H1 (cell line): ENCODE measurements around the gene SLC25A24. TPM values are rescaled to one million over a fixed set of nuclear protein-coding genes. Genes with fewer than 3 reads are reported as not detected.

Source experiments
- CTCF ChIA-PET: fragments of 300-600 bp; sonication (Branson Sonifier 250); formaldehyde crosslinking; loops from one replicate; lab custom pipeline; 2021; ENCODE audit not compliant: partially characterized antibody; lab: Charles Lee
- POLR2A ChIA-PET: fragments of 300-600 bp; sonication (Branson Sonifier 250); formaldehyde crosslinking; loops from one replicate; lab custom pipeline; 2021; ENCODE audit warnings: inconsistent platforms; ENCODE audit not compliant: partially characterized antibody; lab: Charles Lee
- DNase-seq, 2 experiments: peaks; one replicate each; pipeline versions ENCODE4 v3.0.0 to v3.0.0-alpha.2; 2010 to 2022; ENCODE audit warnings: low spot score in 2 of 2, low read depth in 1 of 2, mixed read lengths in 1 of 2
- FAIRE-seq: peaks from 2 replicates; lab custom pipeline; 2011; peaks lifted over from hg19 to GRCh38; lab: Jason Lieb, UNC
- H2AFZ ChIP-seq: 2 replicates; pipeline ENCODE4 v1.8.1; 2012; ENCODE audit warnings: low read length, inconsistent platforms
- H2AK5ac ChIP-seq: 2 replicates; pipeline ENCODE4 v1.6.1; 2013; ENCODE audit warnings: low read depth, low read length
- H2BK120ac ChIP-seq: replicated peaks from 2 replicates; pipeline ENCODE3; 2013; ENCODE audit warnings: low read depth, low read length, inconsistent platforms
- H2BK12ac ChIP-seq: 2 replicates; pipeline ENCODE4 v1.6.1; 2013; ENCODE audit warnings: low read depth, low read length
- H2BK15ac ChIP-seq: 2 replicates; pipeline ENCODE4 v1.6.1; 2013; ENCODE audit warnings: low read length
- H2BK20ac ChIP-seq: 2 replicates; pipeline ENCODE4 v1.6.1; 2013; ENCODE audit warnings: low read length
- H2BK5ac ChIP-seq: 2 replicates; pipeline ENCODE4 v1.6.1; 2013; ENCODE audit warnings: low read depth, low read length
- H3K14ac ChIP-seq: 2 replicates; pipeline ENCODE4 v1.6.1; 2013; ENCODE audit warnings: inconsistent platforms; ENCODE audit not compliant: insufficient read length
- H3K18ac ChIP-seq: 2 replicates; pipeline ENCODE4 v1.6.1; 2013; ENCODE audit warnings: low read length; ENCODE audit errors: extremely low read depth
- H3K23ac ChIP-seq: 2 replicates; pipeline ENCODE4 v1.6.1; 2013; ENCODE audit warnings: inconsistent platforms; ENCODE audit not compliant: insufficient read length
- H3K23me2 ChIP-seq: 2 replicates; pipeline ENCODE4 v1.6.1; 2013; ENCODE audit warnings: low read depth, low read length
- H3K27ac ChIP-seq: 2 replicates; pipeline ENCODE4 v1.6.1; 2011; ENCODE audit warnings: low read depth, low read length, inconsistent platforms
- H3K27me3 ChIP-seq, 4 experiments: replicated peaks in 1 of 4; 1 replicate in 1 of 4; 2 replicates in 3 of 4; pipeline versions ENCODE4 v1.6.1 to v1.8.1; 2011 to 2013; ENCODE audit warnings: low read length in 3 of 4, mild to moderate bottlenecking in 3 of 4, inconsistent platforms in 2 of 4, mixed read lengths in 2 of 4, moderate library complexity in 1 of 4; ENCODE audit not compliant: control insufficient read depth in 3 of 4, insufficient read depth in 3 of 4; ENCODE audit errors: extremely low read depth in 1 of 4
- H3K36me3 ChIP-seq, 4 experiments: 2 replicates each; pipeline versions ENCODE4 v1.6.1 to v1.8.1; 2011 to 2013; ENCODE audit warnings: mild to moderate bottlenecking in 4 of 4, low read length in 3 of 4, moderate library complexity in 2 of 4, control low read depth in 1 of 4, inconsistent platforms in 1 of 4; ENCODE audit not compliant: insufficient read depth in 4 of 4, control insufficient read depth in 2 of 4
- H3K4ac ChIP-seq: replicated peaks from 2 replicates; pipeline ENCODE3; 2013; ENCODE audit warnings: low read length, low read depth, mixed read lengths, inconsistent platforms; ENCODE audit not compliant: insufficient read length
- H3K4me1 ChIP-seq, 4 experiments: replicated peaks in 1 of 4; 1 replicate in 1 of 4; 2 replicates in 3 of 4; pipeline versions ENCODE4 v1.6.1 to v1.8.1; 2011 to 2013; ENCODE audit warnings: low read length in 3 of 4, inconsistent platforms in 2 of 4, mixed read lengths in 1 of 4; ENCODE audit not compliant: insufficient read depth in 4 of 4, control insufficient read depth in 3 of 4
- H3K4me2 ChIP-seq, 2 experiments: 2 replicates each; pipeline versions ENCODE4 v1.6.1 to v1.8.1; 2011 to 2013; ENCODE audit warnings: low read depth in 2 of 2, low read length in 2 of 2, control low read depth in 1 of 2, inconsistent platforms in 1 of 2, mild to moderate bottlenecking in 1 of 2; ENCODE audit not compliant: insufficient read depth in 1 of 2
- H3K4me3 ChIP-seq, 4 experiments: fragments of 200-600, 300-600 bp in 1 of 4; sonication (generic), shearing (Covaris generic), sonication (Bioruptor Twin) in 1 of 4; 2 replicates each; pipeline versions ENCODE4 v1.5.1 to v1.8.1; 2011 to 2016; ENCODE audit warnings: low read length in 4 of 4, low read depth in 3 of 4, control low read depth in 2 of 4, inconsistent platforms in 2 of 4, mild to moderate bottlenecking in 2 of 4, mixed read lengths in 1 of 4, moderate library complexity in 1 of 4; ENCODE audit not compliant: insufficient read depth in 2 of 4; ENCODE audit errors: extremely low read depth in 1 of 4
- H3K56ac ChIP-seq: replicated peaks from 2 replicates; pipeline ENCODE3; 2013; ENCODE audit warnings: low read depth, mild to moderate bottlenecking, mixed read lengths, low read length, inconsistent platforms; ENCODE audit not compliant: insufficient read length
- H3K79me1 ChIP-seq: 2 replicates; pipeline ENCODE4 v1.6.1; 2013; ENCODE audit warnings: low read depth, low read length, control low read depth
- H3K79me2 ChIP-seq, 2 experiments: 2 replicates each; pipeline versions ENCODE4 v1.6.1 to v1.8.1; 2012 to 2013; ENCODE audit warnings: low read length in 2 of 2, mild to moderate bottlenecking in 2 of 2, inconsistent platforms in 1 of 2; ENCODE audit not compliant: insufficient read depth in 2 of 2, control insufficient read depth in 1 of 2
- H3K9ac ChIP-seq, 4 experiments: replicated peaks in 1 of 4; 1 replicate in 1 of 4; 2 replicates in 3 of 4; pipeline versions ENCODE4 v1.6.1 to v1.8.1; 2011 to 2013; ENCODE audit warnings: low read depth in 3 of 4, low read length in 3 of 4, control low read depth in 2 of 4, mild to moderate bottlenecking in 2 of 4, moderate library complexity in 2 of 4, inconsistent platforms in 1 of 4; ENCODE audit errors: extremely low read depth in 1 of 4
- H3K9me3 ChIP-seq, 2 experiments: 2 replicates each; pipeline versions ENCODE4 v1.6.1 to v1.8.1; 2012 to 2013; ENCODE audit warnings: mild to moderate bottlenecking in 2 of 2, moderate library complexity in 2 of 2, control low read depth in 1 of 2, inconsistent platforms in 1 of 2, low read depth in 1 of 2, low read length in 1 of 2, mixed read lengths in 1 of 2; ENCODE audit not compliant: insufficient read depth in 2 of 2
- H4K20me1 ChIP-seq, 2 experiments: replicated peaks in 1 of 2; 2 replicates each; pipeline versions ENCODE3 to v1.8.1; 2011 to 2013; ENCODE audit warnings: inconsistent platforms in 2 of 2, low read length in 2 of 2, mild to moderate bottlenecking in 1 of 2; ENCODE audit not compliant: insufficient read depth in 2 of 2, control insufficient read depth in 1 of 2
- H4K5ac ChIP-seq: 2 replicates; pipeline ENCODE4 v1.6.1; 2013; ENCODE audit warnings: low read length, low read depth, mixed read lengths, inconsistent platforms; ENCODE audit not compliant: insufficient read length
- H4K8ac ChIP-seq: 2 replicates; pipeline ENCODE4 v1.8.0; 2013; ENCODE audit warnings: mild to moderate bottlenecking, moderate library complexity, low read length, inconsistent platforms; ENCODE audit not compliant: insufficient read depth; ENCODE audit errors: extremely low read depth
- H4K91ac ChIP-seq: replicated peaks from 2 replicates; pipeline ENCODE3; 2013; ENCODE audit warnings: low read length, mixed read lengths, inconsistent platforms; ENCODE audit not compliant: insufficient read length
- CEBPB ChIP-seq: IDR thresholded peaks from 2 replicates; pipeline ENCODE4 v1.6.1; 2012; ENCODE audit warnings: low read depth, low read length
- HDAC2 ChIP-seq, 2 experiments: fragments of 300-600 bp in 1 of 2; sonication (generic) in 1 of 2; IDR thresholded peaks; 2 replicates each; pipeline ENCODE4 v1.6.1; 2011 to 2012; ENCODE audit warnings: low read depth in 2 of 2, low read length in 2 of 2, mild to moderate bottlenecking in 2 of 2, moderate library complexity in 2 of 2, borderline replicate concordance in 1 of 2, inconsistent platforms in 1 of 2
- POU5F1 ChIP-seq: IDR thresholded peaks from 2 replicates; pipeline ENCODE4 v1.6.1; 2011; ENCODE audit warnings: low read depth, mild to moderate bottlenecking, low read length, moderate library complexity
- RAD21 ChIP-seq, 2 experiments: IDR thresholded peaks in 1 of 2; conservative IDR thresholded peaks in 1 of 2; 2 replicates each; pipeline ENCODE4 v1.6.1; 2011; ENCODE audit warnings: low read depth in 2 of 2, low read length in 2 of 2, improper control_type of control experiment in 1 of 2, inconsistent platforms in 1 of 2, mild to moderate bottlenecking in 1 of 2, moderate library complexity in 1 of 2
- RXRA ChIP-seq: IDR thresholded peaks from 2 replicates; pipeline ENCODE4 v1.6.1; 2011; ENCODE audit warnings: low read depth, mild to moderate bottlenecking, low read length, moderate library complexity; ENCODE audit not compliant: insufficient read depth
- USF2 ChIP-seq: IDR thresholded peaks from 2 replicates; pipeline ENCODE4 v1.6.1; 2011; ENCODE audit warnings: low read length, improper control_type of control experiment
- WGBS, 2 experiments: shearing (Covaris generic) in 1 of 2; methylation state at CpG; one replicate each; pipeline versions ENCODE4 v1.1.6 to v1.1.7; 2013 to 2015; ENCODE audit warnings: low lambda C conversion rate in 2 of 2, mixed read lengths in 2 of 2, inconsistent platforms in 1 of 2, low coverage in 1 of 2, missing lambda C conversion rate in 1 of 2; ENCODE audit not compliant: insufficient replicate concordance in 2 of 2, insufficient coverage in 1 of 2, insufficient read length in 1 of 2; ENCODE audit errors: extremely low coverage in 1 of 2, missing lambda C conversion rate in 1 of 2; 5-methylcytosine and 5-hydroxymethylcytosine counted together
- polyA plus RNA-seq, 7 experiments: library from polyadenylated mRNA; depleted of rRNA in 3 of 7; stranded (reverse) in 5 of 7; unstranded in 2 of 7; fragments of >200 nt in 5 of 7; fragments of 200-250 nt in 2 of 7; gene quantifications; 1 replicate in 5 of 7; 2 replicates in 1 of 7; 4 replicates in 1 of 7; pipeline versions ENCODE4 v1.2.1 to v1.2.3, GENCODE V29; 2011 to 2013; ENCODE audit warnings: missing spikeins in 2 of 7, mixed read lengths in 2 of 7
- total RNA-seq: library from RNA; stranded (reverse); fragmentation: NEBNext Ultra II Directional; extraction: Animal tissue kit (Norgen Biotek cat#: 25700); gene quantifications from 2 replicates; pipeline ENCODE4 v1.2.1, GENCODE V29; 2021

Gene SLC25A24
- total and polyA plus RNA-seq, 2 of the 8 experiments (the other 6 are each of a cell fraction or from before 2014, with no cell fraction given), result 13.6 to 40.6 TPM

- Histone ChIP-seq H3K36me3 (no peaks in the 10 kb centered on the region), H2AFZ (no peak overlapping the region), H3K14ac (no peak overlapping the region), H2BK120ac (no peak overlapping the region), H3K9me3 (no peaks in the 10 kb centered on the region), H3K4me3 (no peak overlapping the region), H4K5ac (no peak overlapping the region), H2BK12ac (no peak overlapping the region)
- TF ChIP-seq USF2 (no peak), RAD21 (IDR thresholded peaks at IDR 0.05 in 1 of 2, conservative IDR thresholded peaks at IDR 0.05 in 1 of 2; ENCODE audit: low read depth in 2 of 2, low read length in 2 of 2) (no peak), POU5F1 (no peak), HDAC2 (IDR thresholded peaks at IDR 0.05; ENCODE audit: borderline replicate concordance in 1 of 2, low read depth in 2 of 2, low read length in 2 of 2) (no peak), CEBPB (no peak), RXRA (no peak)
- TF ChIP-seq, all 59 proteins: peak for 0
- Histone ChIP-seq H3K56ac (no peak overlapping the region), H3K23me2 (no peaks in the 10 kb centered on the region), H2AK5ac (no peak overlapping the region; the same call in 1 of the 2 replicates), H3K18ac (no peak overlapping the region), H3K27ac (no peak overlapping the region), H2BK5ac (no peak overlapping the region; the same call in 1 of the 2 replicates), H3K79me2 (no peaks in the 10 kb centered on the region), H3K4ac (no peak overlapping the region), H3K4me1 (peaks cover 0 to 4% (median 0%) of the 10 kb centered on the region in 4 experiments; a peak in 1 of 7 replicates), H4K91ac (no peak overlapping the region), H4K8ac (no peak overlapping the region), H3K79me1 (no peaks in the 10 kb centered on the region), H4K20me1 (no peaks in the 10 kb centered on the region), H2BK15ac (no peak overlapping the region), H3K23ac (no peak overlapping the region), H3K27me3 (no peaks in the 10 kb centered on the region), H3K9ac (no peak overlapping the region), H3K4me2 (no peak overlapping the region), H2BK20ac (no peak overlapping the region)
- FAIRE-seq (no peak), DNase-seq (no peak)
- 87% methylated on average over 6 of the region's 6 CpGs; no CpG with 5 or more reads in 1 of the 2 experiments for WGBS, 2 experiments
- POLR2A ChIA-PET, result no interaction called here
- CTCF ChIA-PET, result interaction anchor here (0.6 to 14.1 kb wide), 3 partner anchors 71 to 337 kb away, joined by 3 to 433 read pairs (median 3); no protein-coding TSS in a partner anchor
Observed at GRCh38 chr1:108120163-108120562, 80.0 kb downstream of the SLC25A24 start.
